H9 (cell line): ENCODE results near the gene WFS1. TPM values are rescaled to one million over a fixed set of nuclear protein-coding genes. Genes with fewer than 3 reads are reported as not detected.

Experiments used
- DNase-seq: peaks from one replicate; pipeline ENCODE4 v3.0.0-alpha.2; 2017
- H2AFZ ChIP-seq: one replicate; pipeline ENCODE4 v1.6.1; 2013; ENCODE audit warnings: mild to moderate bottlenecking, low read length, control low read depth, moderate library complexity
- H2AK5ac ChIP-seq: 2 replicates; pipeline ENCODE4 v1.6.1; 2013; ENCODE audit warnings: low read length, control low read depth, mixed read lengths; ENCODE audit not compliant: insufficient read length
- H2BK120ac ChIP-seq: one replicate; pipeline ENCODE4 v1.6.1; 2013; ENCODE audit warnings: low read depth, mild to moderate bottlenecking, low read length, control low read depth, inconsistent platforms; ENCODE audit not compliant: poor library complexity, severe bottlenecking
- H2BK12ac ChIP-seq: 2 replicates; pipeline ENCODE4 v1.6.1; 2013; ENCODE audit warnings: low read length, control low read depth, mixed read lengths, low read depth; ENCODE audit not compliant: insufficient read length
- H2BK15ac ChIP-seq: 2 replicates; pipeline ENCODE4 v1.6.1; 2013; ENCODE audit warnings: low read depth, low read length, control low read depth
- H2BK20ac ChIP-seq: one replicate; pipeline ENCODE4 v1.6.1; 2013; ENCODE audit warnings: low read depth, mild to moderate bottlenecking, low read length, control low read depth, inconsistent platforms; ENCODE audit not compliant: poor library complexity, severe bottlenecking
- H2BK5ac ChIP-seq: 2 replicates; pipeline ENCODE4 v1.6.1; 2013; ENCODE audit warnings: low read length, control low read depth, mixed read lengths; ENCODE audit not compliant: insufficient read length
- H3K14ac ChIP-seq: 2 replicates; pipeline ENCODE4 v1.6.1; 2013; ENCODE audit warnings: low read length, control low read depth; ENCODE audit not compliant: insufficient read depth
- H3K18ac ChIP-seq: 2 replicates; pipeline ENCODE4 v1.6.1; 2013; ENCODE audit warnings: low read depth, mild to moderate bottlenecking, mixed read lengths, low read length, control low read depth; ENCODE audit not compliant: insufficient read length
- H3K23ac ChIP-seq: 2 replicates; pipeline ENCODE4 v1.6.1; 2013; ENCODE audit warnings: low read length, control low read depth, mixed read lengths, low read depth; ENCODE audit not compliant: insufficient read length
- H3K23me2 ChIP-seq: 2 replicates; pipeline ENCODE4 v1.6.1; 2013; ENCODE audit warnings: low read depth, mild to moderate bottlenecking, mixed read lengths, low read length, control low read depth; ENCODE audit not compliant: insufficient read length, poor library complexity, severe bottlenecking
- H3K27ac ChIP-seq: 2 replicates; pipeline ENCODE4 v1.5.1; 2013; ENCODE audit warnings: low read length, control low read depth, mixed read lengths, low read depth; ENCODE audit not compliant: insufficient read length
- H3K27me3 ChIP-seq: 2 replicates; pipeline ENCODE4 v1.6.1; 2013; ENCODE audit warnings: low read length, control low read depth, inconsistent platforms; ENCODE audit not compliant: insufficient read depth
- H3K4ac ChIP-seq: 2 replicates; pipeline ENCODE4 v1.6.1; 2013; ENCODE audit warnings: low read depth, mild to moderate bottlenecking, control low read depth, inconsistent platforms, low read length, moderate library complexity
- H3K4me1 ChIP-seq: 2 replicates; pipeline ENCODE4 v1.6.1; 2013; ENCODE audit warnings: low read length, control low read depth, inconsistent platforms; ENCODE audit not compliant: insufficient read depth
- H3K4me2 ChIP-seq: 2 replicates; pipeline ENCODE4 v1.6.1; 2013; ENCODE audit warnings: low read length, control low read depth, mixed read lengths; ENCODE audit not compliant: insufficient read length, insufficient read depth
- H3K56ac ChIP-seq: 2 replicates; pipeline ENCODE4 v1.6.1; 2013; ENCODE audit warnings: low read depth, mild to moderate bottlenecking, mixed read lengths, low read length, control low read depth; ENCODE audit not compliant: insufficient read length
- H3K79me1 ChIP-seq: 2 replicates; pipeline ENCODE4 v1.6.1; 2013; ENCODE audit warnings: low read depth, mild to moderate bottlenecking, moderate library complexity, low read length, control low read depth, inconsistent platforms; ENCODE audit not compliant: insufficient read depth, poor library complexity, severe bottlenecking
- H3K79me2 ChIP-seq: 2 replicates; pipeline ENCODE4 v1.6.1; 2013; ENCODE audit warnings: low read length, control low read depth, inconsistent platforms; ENCODE audit not compliant: insufficient read depth
- H3K9ac ChIP-seq: 2 replicates; pipeline ENCODE4 v1.6.1; 2013; ENCODE audit warnings: low read length, control low read depth, mixed read lengths; ENCODE audit not compliant: insufficient read length; ENCODE audit errors: extremely low read depth
- H3K9me3 ChIP-seq: one replicate; pipeline ENCODE4 v1.6.1; 2013; ENCODE audit warnings: low read depth, low read length, inconsistent platforms; ENCODE audit not compliant: control insufficient read depth
- H3T11ph ChIP-seq: one replicate; pipeline ENCODE4 v1.6.1; 2013; ENCODE audit warnings: mild to moderate bottlenecking, low read length, control low read depth, inconsistent platforms
- H4K20me1 ChIP-seq: one replicate; pipeline ENCODE4 v1.6.1; 2013; ENCODE audit not compliant: control insufficient read depth, insufficient read length, insufficient read depth
- H4K5ac ChIP-seq: 2 replicates; pipeline ENCODE4 v1.6.1; 2013; ENCODE audit warnings: low read depth, mild to moderate bottlenecking, mixed read lengths, low read length, control low read depth; ENCODE audit not compliant: insufficient read length
- H4K8ac ChIP-seq: replicated peaks from 2 replicates; pipeline ENCODE4 v1.6.1; 2013; ENCODE audit warnings: low read length, control low read depth, mixed read lengths, low read depth; ENCODE audit not compliant: insufficient read length
- H4K91ac ChIP-seq: 2 replicates; pipeline ENCODE4 v1.6.1; 2013; ENCODE audit warnings: low read depth, mild to moderate bottlenecking, moderate library complexity, mixed read lengths, low read length, control low read depth; ENCODE audit not compliant: insufficient read length
- H3K27ac Mint-ChIP-seq, 3 experiments: 2 replicates in 2 of 3; 3 replicates in 1 of 3; pipeline ENCODE4 v1.8.0; 2020 to 2021; ENCODE audit warnings: mixed read lengths in 3 of 3, mild to moderate bottlenecking in 1 of 3, moderate library complexity in 1 of 3
- H3K27me3 Mint-ChIP-seq: 2 replicates; pipeline ENCODE4 v1.8.0; 2021; ENCODE audit warnings: low read depth, mild to moderate bottlenecking, moderate library complexity, mixed read lengths
- H3K36me3 Mint-ChIP-seq, 3 experiments: 2 replicates in 2 of 3; 3 replicates in 1 of 3; pipeline ENCODE4 v1.8.0; 2020 to 2021; ENCODE audit warnings: low read depth in 3 of 3, mixed read lengths in 3 of 3; ENCODE audit not compliant: insufficient read depth in 1 of 3
- H3K4me1 Mint-ChIP-seq, 2 experiments: 2 replicates each; pipeline ENCODE4 v1.8.0; 2020; ENCODE audit warnings: mixed read lengths in 2 of 2
- H3K4me3 Mint-ChIP-seq, 2 experiments: 2 replicates in 1 of 2; 3 replicates in 1 of 2; pipeline ENCODE4 v1.8.0; 2020 to 2021; ENCODE audit warnings: mild to moderate bottlenecking in 2 of 2, mixed read lengths in 2 of 2, moderate library complexity in 1 of 2
- H3K9me3 Mint-ChIP-seq, 2 experiments: 2 replicates in 1 of 2; 3 replicates in 1 of 2; pipeline ENCODE4 v1.8.0; 2020; ENCODE audit warnings: mild to moderate bottlenecking in 2 of 2, mixed read lengths in 2 of 2, moderate library complexity in 1 of 2
- WGBS: extraction: QIAGEN DNeasy Blood & Tissue Kit; methylation state at CpG from one replicate; pipeline ENCODE4 v1.1.7; 2013; ENCODE audit warnings: missing lambda C conversion rate, low lambda C conversion rate, mixed read lengths; ENCODE audit not compliant: insufficient read length; ENCODE audit errors: extremely low coverage; 5-methylcytosine and 5-hydroxymethylcytosine counted together
- total RNA-seq: library from RNA; stranded (reverse); gene quantifications from 2 replicates; pipeline ENCODE4 v1.2.1, GENCODE V29; 2021
- TF ChIP-seq, protein P1 (sequence below): fragments of 200-600 bp; sonication (generic); conservative IDR thresholded peaks from 3 replicates; pipeline ENCODE4 v1.8.0; 2021; ENCODE audit warnings: antibody characterized with exemption, mild to moderate bottlenecking

Gene WFS1
- total RNA-seq, 1 experiment from 2014 or later: 18.9 TPM

GRCh38 chr4:6302869-6303268, 33.2 kb downstream of the WFS1 start:
- no peak overlapping the region for H3K4ac ChIP-seq
- H3K14ac ChIP-seq: no peak overlapping the region
- no peak for DNase-seq
- H2AK5ac ChIP-seq: no peak overlapping the region
- H3K4me2 ChIP-seq: no peak overlapping the region
- no peak overlapping the region for H3T11ph ChIP-seq
- Mint-ChIP-seq H3K27me3 (peaks cover 14% of the 10 kb centered on the region), H3K36me3 (peaks cover 23 to 32% (median 31%) of the 10 kb centered on the region in 3 experiments; a peak in 6 of 7 replicates), H3K27ac (no peak overlapping the region), H3K4me3 (no peak overlapping the region), H3K9me3 (no peaks in the 10 kb centered on the region), H3K4me1 (0 out of 4 replicates have a peak, but pooled peaks cover 0 to 2% of the 10 kb centered on the region in 2 experiments)
- TF ChIP-seq, protein P1, sequence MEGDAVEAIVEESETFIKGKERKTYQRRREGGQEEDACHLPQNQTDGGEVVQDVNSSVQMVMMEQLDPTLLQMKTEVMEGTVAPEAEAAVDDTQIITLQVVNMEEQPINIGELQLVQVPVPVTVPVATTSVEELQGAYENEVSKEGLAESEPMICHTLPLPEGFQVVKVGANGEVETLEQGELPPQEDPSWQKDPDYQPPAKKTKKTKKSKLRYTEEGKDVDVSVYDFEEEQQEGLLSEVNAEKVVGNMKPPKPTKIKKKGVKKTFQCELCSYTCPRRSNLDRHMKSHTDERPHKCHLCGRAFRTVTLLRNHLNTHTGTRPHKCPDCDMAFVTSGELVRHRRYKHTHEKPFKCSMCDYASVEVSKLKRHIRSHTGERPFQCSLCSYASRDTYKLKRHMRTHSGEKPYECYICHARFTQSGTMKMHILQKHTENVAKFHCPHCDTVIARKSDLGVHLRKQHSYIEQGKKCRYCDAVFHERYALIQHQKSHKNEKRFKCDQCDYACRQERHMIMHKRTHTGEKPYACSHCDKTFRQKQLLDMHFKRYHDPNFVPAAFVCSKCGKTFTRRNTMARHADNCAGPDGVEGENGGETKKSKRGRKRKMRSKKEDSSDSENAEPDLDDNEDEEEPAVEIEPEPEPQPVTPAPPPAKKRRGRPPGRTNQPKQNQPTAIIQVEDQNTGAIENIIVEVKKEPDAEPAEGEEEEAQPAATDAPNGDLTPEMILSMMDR: no peak
- no peaks in the 10 kb centered on the region for H3K4me1 ChIP-seq
- H4K8ac ChIP-seq: no peak overlapping the region
- no CpG with 5 or more reads among the region's 6 CpGs for WGBS
- H3K79me2 ChIP-seq: no peaks in the 10 kb centered on the region
- no peak overlapping the region for H3K18ac ChIP-seq
- no peak overlapping the region for H3K23ac ChIP-seq
- H3K27me3 ChIP-seq: no peaks in the 10 kb centered on the region
- no peak overlapping the region for H3K27ac ChIP-seq
- H2BK20ac ChIP-seq: no peak overlapping the region
- H2BK15ac ChIP-seq: no peak overlapping the region
- no peak overlapping the region for H4K5ac ChIP-seq
- no peaks in the 10 kb centered on the region for H4K20me1 ChIP-seq
- H3K23me2 ChIP-seq: no peaks in the 10 kb centered on the region
- no peak overlapping the region for H3K9ac ChIP-seq
- no peak overlapping the region for H2BK12ac ChIP-seq
- H3K79me1 ChIP-seq: no peaks in the 10 kb centered on the region
- no peak overlapping the region for H4K91ac ChIP-seq
- no peak overlapping the region for H3K56ac ChIP-seq
- H2BK120ac ChIP-seq: no peak overlapping the region
- H2AFZ ChIP-seq: no peak overlapping the region
- H2BK5ac ChIP-seq: no peak overlapping the region
- no peaks in the 10 kb centered on the region for H3K9me3 ChIP-seq
